CD14-positive monocyte (primary cell): ENCODE data around the gene SH3BP4. TPM values are rescaled to one million over a fixed set of nuclear protein-coding genes. Genes with fewer than 3 reads are reported as not detected.

Source experiments
- DNase-seq, 3 donors: peaks; one replicate each; pipeline ENCODE4 v3.0.0-alpha.2; 2011 to 2022
- H2AFZ ChIP-seq: 2 replicates; pipeline ENCODE4 v1.6.0; 2012; ENCODE audit warnings: mild to moderate bottlenecking, low read depth, low read length, inconsistent platforms; ENCODE audit not compliant: insufficient read depth, poor library complexity, severe bottlenecking
- H3K27ac ChIP-seq, 2 donors: 1 replicate in 1 of 2; 2 replicates in 1 of 2; pipeline ENCODE4 v1.5.1; 2012 to 2013; ENCODE audit warnings: low read length in 2 of 2, control low read depth in 1 of 2, inconsistent platforms in 1 of 2, low read depth in 1 of 2, mild to moderate bottlenecking in 1 of 2
- H3K27me3 ChIP-seq, 2 donors: one replicate each; pipeline versions ENCODE4 v1.6.0 to v1.6.1; 2011 to 2013; ENCODE audit warnings: low read length in 2 of 2; ENCODE audit not compliant: control insufficient read depth in 2 of 2, insufficient read depth in 2 of 2
- H3K36me3 ChIP-seq, 2 donors: replicated peaks in 1 of 2; 1 replicate in 1 of 2; 2 replicates in 1 of 2; pipeline versions ENCODE4 v1.5.1 to v1.6.1; 2012 to 2013; ENCODE audit warnings: low read length in 2 of 2, control low read depth in 1 of 2, inconsistent platforms in 1 of 2, mild to moderate bottlenecking in 1 of 2; ENCODE audit not compliant: insufficient read depth in 2 of 2, control insufficient read depth in 1 of 2
- H3K4me1 ChIP-seq, 2 donors: 1 replicate in 1 of 2; 2 replicates in 1 of 2; pipeline versions ENCODE4 v1.5.1 to v1.6.1; 2012 to 2013; ENCODE audit warnings: low read length in 2 of 2, control low read depth in 1 of 2, inconsistent platforms in 1 of 2, mild to moderate bottlenecking in 1 of 2, moderate library complexity in 1 of 2; ENCODE audit not compliant: insufficient read depth in 2 of 2, control insufficient read depth in 1 of 2
- H3K4me2 ChIP-seq: replicated peaks from 2 replicates; pipeline ENCODE3; 2012; ENCODE audit warnings: low read length, moderate library complexity, mild to moderate bottlenecking; ENCODE audit not compliant: poor library complexity, severe bottlenecking; ENCODE audit errors: extremely low read depth
- H3K4me3 ChIP-seq, 3 experiments: fragments of 200-600 bp in 1 of 3; sonication (generic) in 1 of 3; replicated peaks in 1 of 3; 1 replicate in 2 of 3; 2 replicates in 1 of 3; pipeline ENCODE4 v1.5.1; 2011 to 2013; ENCODE audit warnings: low read length in 3 of 3, mild to moderate bottlenecking in 3 of 3, control low read depth in 2 of 3, low read depth in 2 of 3, inconsistent platforms in 1 of 3, moderate library complexity in 1 of 3
- H3K79me2 ChIP-seq: 2 replicates; pipeline ENCODE4 v1.6.0; 2012; ENCODE audit warnings: mild to moderate bottlenecking, control low read depth, inconsistent platforms, low read length, moderate library complexity; ENCODE audit not compliant: insufficient read depth
- H3K9ac ChIP-seq: 2 replicates; pipeline ENCODE4 v1.6.0; 2017; ENCODE audit warnings: low read length, mild to moderate bottlenecking; ENCODE audit not compliant: insufficient read depth, poor library complexity, severe bottlenecking
- H3K9me3 ChIP-seq, 2 donors: replicated peaks in 1 of 2; 1 replicate in 1 of 2; 2 replicates in 1 of 2; pipeline versions ENCODE4 v1.5.1 to v1.6.1; 2012 to 2013; ENCODE audit warnings: low read length in 2 of 2, control low read depth in 1 of 2; ENCODE audit not compliant: control insufficient read depth in 1 of 2, insufficient read depth in 1 of 2
- H4K20me1 ChIP-seq: 2 replicates; pipeline ENCODE4 v1.6.0; 2012; ENCODE audit warnings: mild to moderate bottlenecking, low read length, control low read depth, moderate library complexity; ENCODE audit not compliant: insufficient read depth
- H3K27ac Mint-ChIP-seq, 7 donors: one replicate each; pipeline ENCODE4 v1.8.0; 2020; ENCODE audit warnings: mild to moderate bottlenecking in 7 of 7, mixed read lengths in 7 of 7, moderate library complexity in 6 of 7, inconsistent platforms in 2 of 7
- H3K27me3 Mint-ChIP-seq, 3 donors: one replicate each; pipeline ENCODE4 v1.8.0; 2021 to 2022; ENCODE audit warnings: low read depth in 3 of 3, mild to moderate bottlenecking in 3 of 3, mixed read lengths in 3 of 3, moderate library complexity in 3 of 3, inconsistent platforms in 1 of 3
- H3K36me3 Mint-ChIP-seq, 2 donors: one replicate each; pipeline ENCODE4 v1.8.0; 2020; ENCODE audit warnings: mixed read lengths in 2 of 2, inconsistent platforms in 1 of 2, mild to moderate bottlenecking in 1 of 2
- H3K4me1 Mint-ChIP-seq: one replicate; pipeline ENCODE4 v1.8.0; 2020; ENCODE audit warnings: mild to moderate bottlenecking, mixed read lengths
- H3K4me3 Mint-ChIP-seq, 2 donors: one replicate each; pipeline ENCODE4 v1.8.0; 2020; ENCODE audit warnings: mild to moderate bottlenecking in 2 of 2, mixed read lengths in 2 of 2, moderate library complexity in 1 of 2
- H3K9me3 Mint-ChIP-seq, 7 donors: one replicate each; pipeline ENCODE4 v1.8.0; 2020 to 2022; ENCODE audit warnings: mixed read lengths in 7 of 7, mild to moderate bottlenecking in 6 of 7, moderate library complexity in 6 of 7, inconsistent platforms in 2 of 7
- WGBS: methylation state at CpG from one replicate; pipeline ENCODE4 v1.1.5; 2013; ENCODE audit warnings: missing lambda C conversion rate; ENCODE audit not compliant: insufficient coverage; 5-methylcytosine and 5-hydroxymethylcytosine counted together
- intact Hi-C, 2 donors: fragments of 100-400 bp; cut with micrococcal nuclease; formaldehyde crosslinking; loops; one replicate each; pipeline versions ENCODE4 v1.15.0 to v1.15.1; 2023
- polyA plus RNA-seq, 3 donors: library from polyadenylated mRNA; depleted of rRNA in 1 of 3; unstranded in 2 of 3; stranded (reverse) in 1 of 3; fragments of 300-500 nt in 2 of 3; fragments of >200 nt in 1 of 3; fragmentation: Illumina TruSeq in 2 of 3; gene quantifications; 1 replicate in 2 of 3; 2 replicates in 1 of 3; pipeline ENCODE4 v1.2.3, GENCODE V29; 2012 to 2021
- TF ChIP-seq, protein P1 (sequence below): fragments of 200-600 bp; IDR thresholded peaks from one replicate; pipeline ENCODE4 v1.8.0; 2022; ENCODE audit warnings: antibody characterized with exemption, mild to moderate bottlenecking

Gene SH3BP4
- polyA plus RNA-seq, 3 donors: 0.66 to 1.6 (median 1.3) TPM

- Histone ChIP-seq H3K27me3 (peaks cover 39 to 53% of the 10 kb centered on the region in 2 donors), H3K9me3 (peaks cover 0 to 7% of the 10 kb centered on the region in 2 donors), H3K79me2 (no peaks in the 10 kb centered on the region), H3K27ac (no peak overlapping the region), H3K9ac (no peak overlapping the region), H3K4me1 (peaks cover 16 to 27% of the 10 kb centered on the region in 2 donors), H3K4me2 (no peak overlapping the region), H2AFZ (no peak overlapping the region), H3K4me3 (no peak overlapping the region), H3K36me3 (no peaks in the 10 kb centered on the region), H4K20me1 (no peaks in the 10 kb centered on the region)
- intact Hi-C loops: no loop called here
- Mint-ChIP-seq H3K36me3 (peaks cover 7 to 13% of the 10 kb centered on the region in 2 donors), H3K27ac (no peak overlapping the region), H3K9me3 (peaks cover 0 to 16% (median 6%) of the 10 kb centered on the region in 7 donors), H3K4me3 (peak overlapping the region; percentile 44 to 95), H3K27me3 (peaks cover 62 to 68% (median 63%) of the 10 kb centered on the region in 3 donors), H3K4me1 (peaks cover 26% of the 10 kb centered on the region)
- TF ChIP-seq, protein P1, sequence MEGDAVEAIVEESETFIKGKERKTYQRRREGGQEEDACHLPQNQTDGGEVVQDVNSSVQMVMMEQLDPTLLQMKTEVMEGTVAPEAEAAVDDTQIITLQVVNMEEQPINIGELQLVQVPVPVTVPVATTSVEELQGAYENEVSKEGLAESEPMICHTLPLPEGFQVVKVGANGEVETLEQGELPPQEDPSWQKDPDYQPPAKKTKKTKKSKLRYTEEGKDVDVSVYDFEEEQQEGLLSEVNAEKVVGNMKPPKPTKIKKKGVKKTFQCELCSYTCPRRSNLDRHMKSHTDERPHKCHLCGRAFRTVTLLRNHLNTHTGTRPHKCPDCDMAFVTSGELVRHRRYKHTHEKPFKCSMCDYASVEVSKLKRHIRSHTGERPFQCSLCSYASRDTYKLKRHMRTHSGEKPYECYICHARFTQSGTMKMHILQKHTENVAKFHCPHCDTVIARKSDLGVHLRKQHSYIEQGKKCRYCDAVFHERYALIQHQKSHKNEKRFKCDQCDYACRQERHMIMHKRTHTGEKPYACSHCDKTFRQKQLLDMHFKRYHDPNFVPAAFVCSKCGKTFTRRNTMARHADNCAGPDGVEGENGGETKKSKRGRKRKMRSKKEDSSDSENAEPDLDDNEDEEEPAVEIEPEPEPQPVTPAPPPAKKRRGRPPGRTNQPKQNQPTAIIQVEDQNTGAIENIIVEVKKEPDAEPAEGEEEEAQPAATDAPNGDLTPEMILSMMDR: no peak
- no peak for DNase-seq
- 83% methylated on average over 1 of the region's 6 CpGs for WGBS
Measured at GRCh38 chr2:234949762-234950434, 1.9 kb upstream of the SH3BP4 start.

GRCh38 chr2:234950435-234950729 is 1.4 kb upstream of the SH3BP4 start:
- Histone ChIP-seq H3K4me3 (no peak overlapping the region), H4K20me1 (no peaks in the 10 kb centered on the region), H3K79me2 (no peaks in the 10 kb centered on the region), H3K9me3 (peaks cover 0 to 7% of the 10 kb centered on the region in 2 donors), H3K27ac (no peak overlapping the region), H3K27me3 (peaks cover 39 to 55% of the 10 kb centered on the region in 2 donors), H3K4me1 (peaks cover 16 to 27% of the 10 kb centered on the region in 2 donors), H3K9ac (no peak overlapping the region), H3K36me3 (no peaks in the 10 kb centered on the region), H2AFZ (no peak overlapping the region), H3K4me2 (peak overlapping the region; percentile 86)
- Mint-ChIP-seq H3K36me3 (peaks cover 7 to 13% of the 10 kb centered on the region in 2 donors), H3K4me1 (peaks cover 26% of the 10 kb centered on the region), H3K9me3 (peaks cover 0 to 16% (median 6%) of the 10 kb centered on the region in 7 donors), H3K27me3 (peaks cover 65 to 73% (median 66%) of the 10 kb centered on the region in 3 donors), H3K4me3 (peak overlapping the region; percentile 44 to 95), H3K27ac (no peak overlapping the region)
- TF ChIP-seq, protein P1: no peak
- no peak for DNase-seq
- intact Hi-C loops: no loop called here
- WGBS: 93% methylated on average over 4 of the region's 7 CpGs
